Natural killer cell (primary cell): ENCODE data around the gene CTPS2. TPM values are rescaled to one million over a fixed set of nuclear protein-coding genes. Genes with fewer than 3 reads are reported as not detected.
"Not testable (repeated sequence)": the region's sequence is repeated elsewhere in the genome, so short reads cannot be mapped to it uniquely, and the experiment has no call there.

ENCODE experiments used
- ATAC-seq, 3 donors: fragments of 150-1000 bp in 2 of 3; fragments of 200-7000 bp in 1 of 3; cut with Tn5 transposase; 1 replicate in 1 of 3; 2 replicates in 2 of 3; pipeline ENCODE4 v1.10.0; 2021; ENCODE audit warnings: mild to moderate bottlenecking in 2 of 3, moderate library complexity in 2 of 3
- DNase-seq, 2 donors: peaks; one replicate each; pipeline versions ENCODE4 v3.0.0 to v3.0.0-alpha.2; 2013 to 2021; ENCODE audit warnings: mixed read lengths in 1 of 2
- H3K27ac ChIP-seq: one replicate; pipeline ENCODE4 v1.5.1; 2013; ENCODE audit warnings: mild to moderate bottlenecking, low read length
- H3K27me3 ChIP-seq: one replicate; pipeline ENCODE4 v1.6.1; 2013; ENCODE audit warnings: low read length; ENCODE audit not compliant: control insufficient read depth, insufficient read depth
- H3K36me3 ChIP-seq: one replicate; pipeline ENCODE4 v1.6.1; 2013; ENCODE audit warnings: low read length; ENCODE audit not compliant: control insufficient read depth, insufficient read depth
- H3K4me1 ChIP-seq: one replicate; pipeline ENCODE4 v1.6.1; 2013; ENCODE audit warnings: low read length; ENCODE audit not compliant: control insufficient read depth, insufficient read depth
- H3K4me3 ChIP-seq: one replicate; pipeline ENCODE4 v1.5.1; 2013; ENCODE audit warnings: low read length
- H3K9me3 ChIP-seq: one replicate; pipeline ENCODE4 v1.6.1; 2013; ENCODE audit warnings: low read length; ENCODE audit not compliant: control insufficient read depth, insufficient read depth
- H3K27ac Mint-ChIP-seq, 2 donors: one replicate each; pipeline ENCODE4 v1.8.0; 2022; ENCODE audit warnings: mild to moderate bottlenecking in 2 of 2, mixed read lengths in 2 of 2, moderate library complexity in 1 of 2
- H3K27me3 Mint-ChIP-seq, 2 donors: one replicate each; pipeline ENCODE4 v1.8.0; 2022; ENCODE audit warnings: low read depth in 2 of 2, mixed read lengths in 2 of 2
- H3K36me3 Mint-ChIP-seq: one replicate; pipeline ENCODE4 v1.8.0; 2022; ENCODE audit warnings: mixed read lengths
- H3K4me1 Mint-ChIP-seq, 2 donors: one replicate each; pipeline ENCODE4 v1.8.0; 2022; ENCODE audit warnings: mixed read lengths in 2 of 2
- H3K4me3 Mint-ChIP-seq: one replicate; pipeline ENCODE4 v1.8.0; 2022; ENCODE audit warnings: mild to moderate bottlenecking, moderate library complexity, mixed read lengths
- H3K9me3 Mint-ChIP-seq, 2 donors: one replicate each; pipeline ENCODE4 v1.8.0; 2022; ENCODE audit warnings: mixed read lengths in 2 of 2
- CTCF ChIP-seq: fragments of 200-600 bp; IDR thresholded peaks from one replicate; pipeline ENCODE4 v1.8.0; 2022; ENCODE audit warnings: antibody characterized with exemption
- WGBS: methylation state at CpG from one replicate; pipeline ENCODE4 v1.1.7; 2013; ENCODE audit warnings: missing lambda C conversion rate; ENCODE audit not compliant: insufficient coverage; 5-methylcytosine and 5-hydroxymethylcytosine counted together
- intact Hi-C: fragments of 100-400 bp; cut with micrococcal nuclease; formaldehyde crosslinking; loops from one replicate; pipeline ENCODE4 v1.14.2; 2022
- total RNA-seq, 4 donors: library from RNA; stranded (reverse); fragments of 120-200 nt in 1 of 4; gene quantifications; one replicate each; pipeline versions ENCODE4 v1.2.3 to v1.2.4, GENCODE V29; 2013 to 2022

Gene CTPS2
- total RNA-seq, 3 donors from 2014 or later (not counting 1 experiment from before 2014, with no cell fraction given): 3.6 to 6.0 (median 5.2) TPM

- Histone ChIP-seq H3K4me1 (no peaks in the 10 kb centered on the region), H3K36me3 (no peaks in the 10 kb centered on the region), H3K9me3 (no peaks in the 10 kb centered on the region), H3K27ac (no peak overlapping the region), H3K27me3 (no peaks in the 10 kb centered on the region), H3K4me3 (no peak overlapping the region)
- no peak overlapping the region for H3K4me3 Mint-ChIP-seq
- no peak for TF ChIP-seq CTCF
- intact Hi-C loops: no loop called here
- H3K9me3 Mint-ChIP-seq: no peaks in the 10 kb centered on the region
- no peaks in the 10 kb centered on the region for H3K36me3 Mint-ChIP-seq
- no peaks in the 10 kb centered on the region for H3K27me3 Mint-ChIP-seq
- H3K27ac Mint-ChIP-seq: no peak overlapping the region
- ATAC-seq: no peak
- WGBS: 88% methylated on average over 1 of the region's 1 CpG
- DNase-seq: no peak
- H3K4me1 Mint-ChIP-seq: no peaks in the 10 kb centered on the region
Observed at GRCh38 chrX:16610121-16610621, 102.3 kb downstream of the CTPS2 start.

- Mint-ChIP-seq H3K9me3 (no peaks in the 10 kb centered on the region), H3K27me3 (no peaks in the 10 kb centered on the region), H3K27ac (no peak overlapping the region), H3K36me3 (no peaks in the 10 kb centered on the region), H3K4me3 (no peak overlapping the region), H3K4me1 (no peaks in the 10 kb centered on the region)
- DNase-seq (no peak), ATAC-seq (no peak)
- no peak overlapping the region for H3K27ac ChIP-seq
- no peak overlapping the region for H3K4me3 ChIP-seq
- no peaks in the 10 kb centered on the region for H3K9me3 ChIP-seq
- no peaks in the 10 kb centered on the region for H3K27me3 ChIP-seq
- no peaks in the 10 kb centered on the region for H3K36me3 ChIP-seq
- intact Hi-C loops: no loop called here
- H3K4me1 ChIP-seq: no peaks in the 10 kb centered on the region
- WGBS: 88% methylated on average over 1 of the region's 4 CpGs
- no peak for TF ChIP-seq CTCF
Observed at GRCh38 chrX:16606142-16606720, 106.2 kb downstream of the CTPS2 start.

- no peak for DNase-seq
- Histone ChIP-seq H3K4me3 (no peak overlapping the region), H3K9me3 (no peaks in the 10 kb centered on the region), H3K27ac (no peak overlapping the region), H3K27me3 (no peaks in the 10 kb centered on the region), H3K4me1 (no peaks in the 10 kb centered on the region), H3K36me3 (no peaks in the 10 kb centered on the region)
- Mint-ChIP-seq H3K27ac (no peak overlapping the region), H3K4me1 (no peaks in the 10 kb centered on the region), H3K27me3 (no peaks in the 10 kb centered on the region), H3K9me3 (no peaks in the 10 kb centered on the region), H3K36me3 (no peaks in the 10 kb centered on the region), H3K4me3 (no peak overlapping the region)
- WGBS: no CpG with 5 or more reads among the region's 2 CpGs
- intact Hi-C loops: no loop called here
- TF ChIP-seq CTCF: no peak
- no peak for ATAC-seq
Observed at GRCh38 chrX:16604337-16604736, 108.1 kb downstream of the CTPS2 start.

- Mint-ChIP-seq H3K27ac (no peak overlapping the region), H3K4me3 (no peak overlapping the region), H3K27me3 (no peaks in the 10 kb centered on the region), H3K9me3 (no peaks in the 10 kb centered on the region), H3K36me3 (no peaks in the 10 kb centered on the region), H3K4me1 (no peaks in the 10 kb centered on the region)
- no peak overlapping the region for H3K27ac ChIP-seq
- intact Hi-C loops: no loop called here
- ATAC-seq (no peak), DNase-seq (peak in 1 of 2 donors; percentile 16)
- no peaks in the 10 kb centered on the region for H3K4me1 ChIP-seq
- no peaks in the 10 kb centered on the region for H3K36me3 ChIP-seq
- H3K27me3 ChIP-seq: no peaks in the 10 kb centered on the region
- no peaks in the 10 kb centered on the region for H3K9me3 ChIP-seq
- H3K4me3 ChIP-seq: no peak overlapping the region
- TF ChIP-seq CTCF: no peak
- WGBS: 75% methylated on average over 2 of the region's 4 CpGs
Observed at GRCh38 chrX:16603822-16604221, 108.6 kb downstream of the CTPS2 start.

GRCh38 chrX:16603235-16603634, 109.2 kb downstream of the CTPS2 start:
- DNase-seq, intact Hi-C loops, H3K9me3 Mint-ChIP-seq, ATAC-seq, H3K4me3 Mint-ChIP-seq, H3K4me1 Mint-ChIP-seq, H3K36me3 Mint-ChIP-seq, H3K4me3 ChIP-seq, H3K27ac ChIP-seq, H3K27me3 Mint-ChIP-seq, H3K27ac Mint-ChIP-seq, H3K4me1 ChIP-seq, H3K36me3 ChIP-seq, H3K27me3 ChIP-seq, H3K9me3 ChIP-seq: not testable (repeated sequence)
- WGBS: no CpG with 5 or more reads among the region's 6 CpGs
